Tibial nerve (tissue), 4 donors: ENCODE measurements around the gene SURF4.

Source experiments
- CTCF ChIP-seq, 5 experiments: fragments of 200-600 bp in 3 of 5; fragments of 450-650 bp in 2 of 5; sonication (generic) in 3 of 5; IDR thresholded peaks; one replicate each; pipeline ENCODE4 v1.5.1; 2016 to 2019; ENCODE audit warnings: antibody characterized with exemption in 5 of 5, mild to moderate bottlenecking in 3 of 5, moderate library complexity in 2 of 5
- EP300 ChIP-seq, 2 donors: sonication (generic); formaldehyde crosslinking; IDR thresholded peaks; one replicate each; pipeline ENCODE4 v1.6.1; 2017; ENCODE audit warnings: antibody characterized with exemption in 2 of 2, mild to moderate bottlenecking in 1 of 2
- POLR2A ChIP-seq, 2 donors: fragments of 450-650 bp; IDR thresholded peaks; one replicate each; pipeline ENCODE4 v1.6.1; 2017; ENCODE audit warnings: antibody characterized with exemption in 2 of 2, mild to moderate bottlenecking in 2 of 2, moderate library complexity in 2 of 2

GRCh38 chr9:133360400-133361393 is 15.2 kb downstream of the SURF4 start:
- no peak for TF ChIP-seq POLR2A (IDR thresholded peaks at IDR 0.05)
- no peak for TF ChIP-seq CTCF (IDR thresholded peaks at IDR 0.05)
- no peak for TF ChIP-seq EP300 (IDR thresholded peaks at IDR 0.05)
